Brain microvascular endothelial cell (primary cell): Measurements from ENCODE around the gene RANBP3.

Experiments used
- DNase-seq: peaks from one replicate; pipeline ENCODE4 v3.0.0-alpha.2; 2020
- H3K27ac ChIP-seq: fragments of 250-450 bp; sonication (Bioruptor Pico); 2 replicates; pipeline ENCODE4 v1.5.1; 2020; ENCODE audit warnings: mild to moderate bottlenecking, moderate library complexity
- H3K27me3 ChIP-seq: fragments of 250-450 bp; sonication (Bioruptor Pico); replicated peaks from 2 replicates; pipeline ENCODE4 v1.5.1; 2020; ENCODE audit warnings: mild to moderate bottlenecking
- H3K36me3 ChIP-seq: fragments of 250-450 bp; sonication (Bioruptor Pico); replicated peaks from 2 replicates; pipeline ENCODE4 v1.5.1; 2020; ENCODE audit warnings: mild to moderate bottlenecking
- H3K4me3 ChIP-seq: 2 replicates; pipeline ENCODE4 v1.5.1; 2011; ENCODE audit warnings: low read depth, mild to moderate bottlenecking, control low read depth, low read length, moderate library complexity
- in situ Hi-C: cut with HindIII; loops from 2 replicates; pipeline ENCODE4 v1.10.0; 2017; ENCODE audit warnings: low sequenced_read_pairs, low pct_ligation_motif_present
- TF ChIP-seq, protein P1 (sequence below): IDR thresholded peaks from 2 replicates; pipeline ENCODE4 v1.5.1; 2011; ENCODE audit warnings: low read depth, mild to moderate bottlenecking, moderate library complexity, low read length, control low read depth, inconsistent platforms; ENCODE audit errors: missing control alignments

Gene RANBP3

DNA sequence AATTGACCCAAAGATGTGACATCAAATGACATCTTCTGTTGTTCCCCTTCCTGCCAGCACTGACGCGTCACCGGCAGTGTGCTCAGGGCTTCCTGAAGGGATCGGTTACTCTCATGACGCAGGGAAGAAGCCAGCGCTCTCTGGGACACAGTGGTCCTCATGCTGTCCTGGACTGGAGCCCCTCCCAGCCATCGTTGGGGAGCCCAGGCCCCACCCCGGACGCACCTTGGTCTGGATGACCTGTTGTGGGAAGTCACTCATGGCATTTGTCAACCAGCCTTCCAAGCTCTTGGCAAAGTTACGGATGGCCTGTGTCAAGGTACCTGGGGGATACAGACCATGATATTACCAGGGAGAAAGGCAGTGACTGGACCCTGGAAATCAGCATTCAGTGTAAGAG lies 26.0 kb upstream of the RANBP3 start:
- Histone ChIP-seq H3K27me3 (no peaks in the 10 kb centered on the region), H3K4me3 (no peak overlapping the region), H3K36me3 (no peaks in the 10 kb centered on the region), H3K27ac (no peak overlapping the region)
- TF ChIP-seq, protein P1, sequence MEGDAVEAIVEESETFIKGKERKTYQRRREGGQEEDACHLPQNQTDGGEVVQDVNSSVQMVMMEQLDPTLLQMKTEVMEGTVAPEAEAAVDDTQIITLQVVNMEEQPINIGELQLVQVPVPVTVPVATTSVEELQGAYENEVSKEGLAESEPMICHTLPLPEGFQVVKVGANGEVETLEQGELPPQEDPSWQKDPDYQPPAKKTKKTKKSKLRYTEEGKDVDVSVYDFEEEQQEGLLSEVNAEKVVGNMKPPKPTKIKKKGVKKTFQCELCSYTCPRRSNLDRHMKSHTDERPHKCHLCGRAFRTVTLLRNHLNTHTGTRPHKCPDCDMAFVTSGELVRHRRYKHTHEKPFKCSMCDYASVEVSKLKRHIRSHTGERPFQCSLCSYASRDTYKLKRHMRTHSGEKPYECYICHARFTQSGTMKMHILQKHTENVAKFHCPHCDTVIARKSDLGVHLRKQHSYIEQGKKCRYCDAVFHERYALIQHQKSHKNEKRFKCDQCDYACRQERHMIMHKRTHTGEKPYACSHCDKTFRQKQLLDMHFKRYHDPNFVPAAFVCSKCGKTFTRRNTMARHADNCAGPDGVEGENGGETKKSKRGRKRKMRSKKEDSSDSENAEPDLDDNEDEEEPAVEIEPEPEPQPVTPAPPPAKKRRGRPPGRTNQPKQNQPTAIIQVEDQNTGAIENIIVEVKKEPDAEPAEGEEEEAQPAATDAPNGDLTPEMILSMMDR = no peak
- no peak for DNase-seq
- in situ Hi-C loops = no loop called here

DNA sequence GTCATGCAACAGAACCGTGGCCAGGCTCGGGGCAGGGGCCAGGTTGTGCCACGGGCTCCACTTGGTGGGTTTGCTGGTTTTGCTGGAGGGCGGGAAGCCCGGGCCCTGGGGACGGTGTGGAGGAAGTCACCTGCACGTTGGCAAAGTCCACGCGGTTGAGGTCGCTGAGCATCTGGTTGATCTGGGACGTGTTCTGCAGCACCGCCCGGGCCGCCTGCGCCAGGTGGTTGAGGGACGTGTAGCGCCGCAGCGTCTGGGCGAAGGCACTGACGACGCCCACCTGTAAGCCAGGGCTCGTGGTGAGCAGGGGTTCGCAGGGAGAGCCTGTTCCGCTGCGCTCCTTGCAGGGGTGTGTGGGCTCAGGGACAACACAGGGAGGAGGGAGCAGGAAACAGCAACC lies 24.7 kb upstream of the RANBP3 start:
- no peak for DNase-seq
- Histone ChIP-seq H3K4me3 (no peak overlapping the region), H3K27me3 (no peaks in the 10 kb centered on the region), H3K27ac (no peak overlapping the region), H3K36me3 (no peaks in the 10 kb centered on the region)
- TF ChIP-seq, protein P1 = no peak
- in situ Hi-C loops = no loop called here

DNA sequence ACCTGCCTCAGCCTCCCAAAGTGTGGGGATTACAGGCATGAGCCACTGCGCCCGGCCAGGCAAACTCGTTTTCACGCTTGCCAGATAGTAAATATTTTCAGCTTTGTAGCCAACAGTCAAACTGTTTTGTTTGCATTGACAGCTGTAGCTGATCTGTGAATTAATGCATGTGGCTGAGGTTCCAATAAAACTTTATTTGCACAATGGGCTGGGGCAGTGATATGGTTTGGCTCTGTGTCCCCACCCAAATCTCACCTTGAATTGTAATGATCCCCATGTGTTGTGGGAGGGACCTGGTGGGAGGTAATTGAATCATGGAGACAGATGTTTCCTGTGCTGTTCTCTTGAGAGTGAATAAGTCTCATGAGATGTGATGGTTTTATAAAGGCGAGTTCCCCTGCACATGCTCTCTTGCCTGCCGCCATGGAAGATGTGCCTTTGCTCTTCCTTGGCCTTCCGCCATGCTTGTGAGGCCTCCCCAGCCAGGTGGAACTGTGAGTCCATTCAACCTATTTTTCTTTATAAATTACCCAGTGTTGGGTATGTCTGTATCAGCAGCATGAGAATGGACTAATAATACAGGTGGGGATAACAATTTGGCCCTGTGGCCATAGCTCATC lies 22.4 kb upstream of the RANBP3 start:
- DNase-seq = no peak
- Histone ChIP-seq H3K4me3 (no peak overlapping the region), H3K27ac (no peak overlapping the region), H3K36me3 (no peaks in the 10 kb centered on the region), H3K27me3 (no peaks in the 10 kb centered on the region)
- in situ Hi-C loops = no loop called here
- TF ChIP-seq, protein P1 = no peak

DNA sequence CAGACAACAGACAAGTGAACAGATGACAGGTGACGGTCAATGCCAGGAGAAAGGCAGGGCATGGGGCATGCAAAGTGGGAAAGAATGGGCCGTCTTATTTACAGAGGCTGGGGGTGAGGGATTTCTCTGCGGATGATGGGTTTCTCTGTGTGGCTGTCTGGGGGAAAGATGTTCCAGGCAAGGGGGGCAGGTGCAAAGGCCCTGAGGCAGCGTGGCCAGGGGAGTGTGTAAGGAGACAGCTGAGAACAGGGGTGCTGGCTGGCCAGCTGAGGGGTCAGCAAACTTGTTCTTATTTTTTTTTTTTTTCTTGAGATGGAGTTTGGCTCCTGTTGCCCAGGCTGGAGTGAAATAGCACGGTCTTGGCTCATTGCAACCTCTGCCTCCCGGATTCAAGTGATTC lies 21.8 kb upstream of the RANBP3 start:
- in situ Hi-C loops = no loop called here
- H3K36me3 ChIP-seq = no peaks in the 10 kb centered on the region
- no peaks in the 10 kb centered on the region for H3K27me3 ChIP-seq
- no peak overlapping the region for H3K27ac ChIP-seq
- DNase-seq = no peak
- TF ChIP-seq, protein P1 = no peak
- H3K4me3 ChIP-seq = no peak overlapping the region

DNA sequence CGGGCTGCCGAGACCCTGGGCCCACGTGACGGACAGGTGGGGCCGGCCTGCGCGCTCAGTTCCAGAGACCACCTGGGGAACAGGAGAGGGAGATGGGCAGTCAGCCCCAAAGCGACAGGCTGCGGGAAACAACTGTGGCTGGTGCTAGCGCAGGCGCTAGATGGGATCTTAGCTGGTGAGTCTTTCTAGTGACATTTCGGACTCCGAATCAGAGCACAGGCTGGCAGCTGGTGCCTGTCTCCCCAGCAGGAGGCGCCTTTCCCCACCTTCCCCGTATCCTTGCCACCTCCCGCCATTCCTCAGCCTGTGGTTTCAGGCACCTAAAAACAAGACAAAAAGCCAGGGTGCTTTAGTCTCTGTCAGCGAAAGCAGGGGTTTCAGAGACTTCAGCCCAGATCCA lies 19.4 kb upstream of the RANBP3 start:
- Histone ChIP-seq H3K36me3 (no peaks in the 10 kb centered on the region), H3K27me3 (no peaks in the 10 kb centered on the region), H3K27ac (no peak overlapping the region), H3K4me3 (no peak overlapping the region)
- DNase-seq = no peak
- TF ChIP-seq, protein P1 = peak; percentile 41
- in situ Hi-C loops = no loop called here
